Measurements from ENCODE around the gene CCDC167. TPM values are rescaled to one million over a fixed set of nuclear protein-coding genes. Genes with fewer than 3 reads are reported as not detected.
A peak's percentile ranks its signal among the peaks of the same experiment; 100 is the strongest.

CCDC167 gene
- total RNA-seq, 3 donors from 2014 or later (not counting 1 experiment from before 2014, with no cell fraction given) = 10.2 to 27.4 (median 19.4) TPM

GRCh38 chr6:37496951-37497885 lies 2.5 kb downstream of the CCDC167 start:
- no peak for ATAC-seq
- H3K27me3 ChIP-seq (ENCODE audit: control insufficient read depth, insufficient read depth, low read length) = no peaks in the 10 kb centered on the region
- H3K27me3 Mint-ChIP-seq (ENCODE audit: low read depth in 2 of 2) = no peaks in the 10 kb centered on the region
- DNase-seq = no peak
- H3K27ac Mint-ChIP-seq = no peak overlapping the region
- H3K4me3 ChIP-seq (ENCODE audit: low read length) = no peak overlapping the region
- no peaks in the 10 kb centered on the region for H3K9me3 Mint-ChIP-seq
- 95% methylated on average over 13 of the region's 13 CpGs for WGBS (ENCODE audit: insufficient coverage)
- H3K4me1 Mint-ChIP-seq = peaks cover 30 to 34% of the 10 kb centered on the region in 2 donors
- H3K9me3 ChIP-seq (ENCODE audit: control insufficient read depth, insufficient read depth, low read length) = no peaks in the 10 kb centered on the region
- H3K36me3 ChIP-seq (ENCODE audit: control insufficient read depth, insufficient read depth, low read length) = no peaks in the 10 kb centered on the region
- H3K27ac ChIP-seq (ENCODE audit: low read length) = no peak overlapping the region
- no peaks in the 10 kb centered on the region for H3K36me3 Mint-ChIP-seq
- intact Hi-C loops (cut with micrococcal nuclease) = no loop called here
- H3K4me1 ChIP-seq (ENCODE audit: control insufficient read depth, insufficient read depth, low read length) = peaks cover 37% of the 10 kb centered on the region
- peak overlapping the region; percentile 13 for H3K4me3 Mint-ChIP-seq
- no peak for TF ChIP-seq CTCF (IDR thresholded peaks at IDR 0.05)

GRCh38 chr6:37495244-37495934 lies 4.3 kb downstream of the CCDC167 start:
- no peak for DNase-seq
- no peak for ATAC-seq
- Histone ChIP-seq H3K4me1 (ENCODE audit: control insufficient read depth, insufficient read depth, low read length) (peaks cover 41% of the 10 kb centered on the region), H3K27me3 (ENCODE audit: control insufficient read depth, insufficient read depth, low read length) (no peaks in the 10 kb centered on the region), H3K27ac (ENCODE audit: low read length) (no peak overlapping the region), H3K36me3 (ENCODE audit: control insufficient read depth, insufficient read depth, low read length) (no peaks in the 10 kb centered on the region), H3K4me3 (ENCODE audit: low read length) (no peak overlapping the region), H3K9me3 (ENCODE audit: control insufficient read depth, insufficient read depth, low read length) (no peaks in the 10 kb centered on the region)
- H3K27ac Mint-ChIP-seq = no peak overlapping the region
- H3K27me3 Mint-ChIP-seq (ENCODE audit: low read depth in 2 of 2) = no peaks in the 10 kb centered on the region
- no peak for TF ChIP-seq CTCF (IDR thresholded peaks at IDR 0.05)
- no peaks in the 10 kb centered on the region for H3K9me3 Mint-ChIP-seq
- peaks cover 26 to 27% of the 10 kb centered on the region in 2 donors for H3K4me1 Mint-ChIP-seq
- H3K4me3 Mint-ChIP-seq = no peak overlapping the region
- intact Hi-C loops (cut with micrococcal nuclease) = no loop called here
- H3K36me3 Mint-ChIP-seq = no peaks in the 10 kb centered on the region
- 89% methylated on average over 4 of the region's 4 CpGs for WGBS (ENCODE audit: insufficient coverage)

GRCh38 chr6:37493661-37493995 lies 6.1 kb downstream of the CCDC167 start:
- H3K27me3 ChIP-seq (ENCODE audit: control insufficient read depth, insufficient read depth, low read length) = no peaks in the 10 kb centered on the region
- H3K27ac Mint-ChIP-seq = peak overlapping the region in 1 of 2 donors; percentile 11
- H3K36me3 Mint-ChIP-seq = no peaks in the 10 kb centered on the region
- intact Hi-C loops (cut with micrococcal nuclease) = no loop called here
- H3K36me3 ChIP-seq (ENCODE audit: control insufficient read depth, insufficient read depth, low read length) = no peaks in the 10 kb centered on the region
- H3K27me3 Mint-ChIP-seq (ENCODE audit: low read depth in 2 of 2) = no peaks in the 10 kb centered on the region
- no peaks in the 10 kb centered on the region for H3K9me3 ChIP-seq (ENCODE audit: control insufficient read depth, insufficient read depth, low read length)
- H3K4me1 Mint-ChIP-seq = peaks cover 20 to 27% of the 10 kb centered on the region in 2 donors
- DNase-seq = no peak
- H3K4me3 ChIP-seq (ENCODE audit: low read length) = no peak overlapping the region
- H3K27ac ChIP-seq (ENCODE audit: low read length) = no peak overlapping the region
- no peak for ATAC-seq
- no peaks in the 10 kb centered on the region for H3K9me3 Mint-ChIP-seq
- TF ChIP-seq CTCF (IDR thresholded peaks at IDR 0.05) = no peak
- 93% methylated on average over 9 of the region's 9 CpGs for WGBS (ENCODE audit: insufficient coverage)
- H3K4me3 Mint-ChIP-seq = no peak overlapping the region
- peaks cover 39% of the 10 kb centered on the region for H3K4me1 ChIP-seq (ENCODE audit: control insufficient read depth, insufficient read depth, low read length)
